Fibroblast of lung (primary cell): Measurements from ENCODE around the gene CYB5A.

ENCODE experiments used
- CTCF ChIP-seq, 2 donors: IDR thresholded peaks in 1 of 2; conservative IDR thresholded peaks in 1 of 2; 1 replicate in 1 of 2; 2 replicates in 1 of 2; pipeline ENCODE4 v1.5.1; 2011 to 2012; ENCODE audit warnings: low read length in 2 of 2, control low read depth in 1 of 2, inconsistent platforms in 1 of 2, low read depth in 1 of 2, mild to moderate bottlenecking in 1 of 2
- EZH2 ChIP-seq: IDR thresholded peaks from 2 replicates; pipeline ENCODE4 v1.5.1; 2012; ENCODE audit warnings: low read length, control low read depth, mild to moderate bottlenecking; ENCODE audit errors: missing control alignments

GRCh38 chr18:74288041-74288440 is 3.7 kb downstream of the CYB5A start:
- no peak for TF ChIP-seq CTCF (conservative IDR thresholded peaks at IDR 0.05 in 1 of 2, IDR thresholded peaks at IDR 0.05 in 1 of 2; ENCODE audit: low read depth in 1 of 2, low read length in 2 of 2)
- TF ChIP-seq EZH2 = no peak
